ENCODE results near the gene CHRNA5.

Gene CHRNA5

DNA sequence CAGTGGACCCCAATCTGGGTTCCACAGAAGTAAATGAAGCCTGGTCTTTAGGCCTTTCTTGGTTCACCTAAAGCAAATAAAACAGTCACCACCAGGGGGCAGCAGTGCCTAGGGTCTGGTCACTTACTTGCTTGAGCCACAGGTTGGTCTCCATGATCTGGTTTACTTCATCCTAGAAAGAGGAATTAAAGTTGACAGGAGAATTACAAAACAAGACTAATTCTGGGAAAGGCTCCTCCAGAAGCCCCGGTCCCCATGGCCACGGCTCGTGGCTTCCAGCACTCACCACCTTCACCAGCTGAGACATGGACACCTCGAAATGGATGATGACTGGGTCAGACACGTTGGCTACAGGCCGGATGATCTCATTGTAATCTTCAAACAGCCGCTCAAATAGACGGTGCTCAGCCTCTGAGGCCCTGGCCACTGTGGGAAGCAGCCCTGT is 53.2 kb downstream of the CHRNA5 start:
- Histone ChIP-seq H3K4me3 (ENCODE audit: low read depth in 1 of 2, low read length in 1 of 2) (no peak overlapping the region), H3K27ac (no peak overlapping the region), H3K27me3 (peaks cover 54% of the 10 kb centered on the region), H3K36me3 (no peaks in the 10 kb centered on the region), H3K4me1 (ENCODE audit: control insufficient read depth in 1 of 2, insufficient read depth in 1 of 2, low read depth in 1 of 2, low read length in 1 of 2) (no peaks in the 10 kb centered on the region), H3K9me3 (no peaks in the 10 kb centered on the region)
- TF ChIP-seq, protein P1, sequence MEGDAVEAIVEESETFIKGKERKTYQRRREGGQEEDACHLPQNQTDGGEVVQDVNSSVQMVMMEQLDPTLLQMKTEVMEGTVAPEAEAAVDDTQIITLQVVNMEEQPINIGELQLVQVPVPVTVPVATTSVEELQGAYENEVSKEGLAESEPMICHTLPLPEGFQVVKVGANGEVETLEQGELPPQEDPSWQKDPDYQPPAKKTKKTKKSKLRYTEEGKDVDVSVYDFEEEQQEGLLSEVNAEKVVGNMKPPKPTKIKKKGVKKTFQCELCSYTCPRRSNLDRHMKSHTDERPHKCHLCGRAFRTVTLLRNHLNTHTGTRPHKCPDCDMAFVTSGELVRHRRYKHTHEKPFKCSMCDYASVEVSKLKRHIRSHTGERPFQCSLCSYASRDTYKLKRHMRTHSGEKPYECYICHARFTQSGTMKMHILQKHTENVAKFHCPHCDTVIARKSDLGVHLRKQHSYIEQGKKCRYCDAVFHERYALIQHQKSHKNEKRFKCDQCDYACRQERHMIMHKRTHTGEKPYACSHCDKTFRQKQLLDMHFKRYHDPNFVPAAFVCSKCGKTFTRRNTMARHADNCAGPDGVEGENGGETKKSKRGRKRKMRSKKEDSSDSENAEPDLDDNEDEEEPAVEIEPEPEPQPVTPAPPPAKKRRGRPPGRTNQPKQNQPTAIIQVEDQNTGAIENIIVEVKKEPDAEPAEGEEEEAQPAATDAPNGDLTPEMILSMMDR (IDR thresholded peaks at IDR 0.05): peak; percentile 62

DNA sequence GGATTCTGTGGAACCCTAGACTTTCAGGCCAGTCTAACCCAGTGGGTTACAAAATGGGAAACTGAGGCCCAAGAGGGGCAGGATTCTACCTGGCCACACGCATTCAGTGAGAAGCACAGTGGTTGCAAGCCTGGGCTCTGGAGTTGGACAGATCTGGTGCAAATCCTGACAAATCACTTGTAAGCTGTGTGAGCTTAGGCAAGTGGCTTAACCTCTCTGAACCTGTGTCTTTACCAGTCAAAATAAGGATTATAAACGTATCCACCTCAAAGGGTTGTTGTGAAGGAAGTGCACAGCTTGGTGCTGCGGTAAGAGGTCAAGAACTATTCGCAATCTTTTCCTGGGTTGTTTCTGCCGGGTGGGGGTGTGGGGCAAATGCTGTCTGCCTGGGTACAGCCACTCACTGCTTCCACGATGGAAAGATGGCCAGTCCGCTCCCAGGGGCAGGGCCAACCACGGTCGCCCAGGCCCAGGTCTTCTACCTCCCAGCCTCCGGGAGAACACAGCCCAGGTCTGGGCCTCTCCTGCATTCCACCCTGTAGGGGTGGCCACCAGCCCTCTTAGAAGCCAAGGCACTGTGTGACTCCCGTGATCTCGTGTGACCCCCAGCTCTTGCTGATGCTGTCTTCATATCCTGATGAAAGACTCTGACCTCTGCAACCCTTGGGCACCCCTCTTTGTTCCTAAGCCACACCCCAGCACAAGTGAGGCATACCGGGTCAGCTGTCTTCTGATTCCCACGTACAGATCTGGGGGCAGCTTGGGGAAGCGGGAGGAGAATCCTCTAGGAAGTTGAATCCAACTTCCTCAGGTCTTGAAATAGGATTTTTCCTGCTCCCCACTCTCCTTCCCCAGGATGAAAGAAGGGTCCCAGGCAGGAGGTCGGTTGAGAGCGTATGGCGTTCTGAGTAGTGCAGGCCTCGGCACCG is 54.0 kb downstream of the CHRNA5 start:
- no peaks in the 10 kb centered on the region for H3K36me3 ChIP-seq
- TF ChIP-seq, protein P1 (IDR thresholded peaks at IDR 0.05): no peak
- no peaks in the 10 kb centered on the region for H3K4me1 ChIP-seq (ENCODE audit: control insufficient read depth in 1 of 2, insufficient read depth in 1 of 2, low read depth in 1 of 2, low read length in 1 of 2)
- H3K27me3 ChIP-seq: peaks cover 61% of the 10 kb centered on the region
- no peaks in the 10 kb centered on the region for H3K9me3 ChIP-seq
- H3K27ac ChIP-seq: no peak overlapping the region
- H3K4me3 ChIP-seq (ENCODE audit: low read depth in 1 of 2, low read length in 1 of 2): no peak overlapping the region

DNA sequence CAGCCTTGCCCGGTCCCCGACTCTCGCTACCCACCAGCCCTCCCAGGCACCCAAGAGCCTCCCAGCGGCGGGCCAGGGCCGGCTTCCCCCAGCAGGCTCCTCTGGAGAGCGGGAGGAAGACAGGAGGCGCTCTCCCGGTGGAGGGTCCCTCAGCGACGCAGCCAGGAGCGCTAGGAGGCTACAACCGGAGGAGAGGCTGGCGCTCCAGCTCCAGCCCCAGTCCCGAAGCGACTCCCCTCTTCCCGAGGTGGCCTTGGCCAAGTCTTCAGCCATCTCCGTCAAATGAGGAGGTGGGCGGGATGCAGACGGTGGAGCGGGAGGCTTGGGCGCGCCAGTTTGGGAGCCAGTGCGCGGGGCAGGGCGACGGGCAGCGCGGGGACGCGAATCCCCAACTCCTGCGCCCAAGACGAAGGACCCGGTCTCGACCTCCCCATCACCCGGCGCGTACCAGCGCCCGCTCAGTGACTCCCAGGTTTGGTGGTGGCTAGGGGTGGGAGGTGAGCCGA is 54.8 kb downstream of the CHRNA5 start:
- H3K4me3 ChIP-seq (ENCODE audit: low read depth in 1 of 2, low read length in 1 of 2): no peak overlapping the region
- TF ChIP-seq, protein P1 (IDR thresholded peaks at IDR 0.05): no peak
- H3K36me3 ChIP-seq: no peaks in the 10 kb centered on the region
- H3K4me1 ChIP-seq (ENCODE audit: control insufficient read depth in 1 of 2, insufficient read depth in 1 of 2, low read depth in 1 of 2, low read length in 1 of 2): no peaks in the 10 kb centered on the region
- peaks cover 64% of the 10 kb centered on the region for H3K27me3 ChIP-seq
- no peak overlapping the region for H3K27ac ChIP-seq
- no peaks in the 10 kb centered on the region for H3K9me3 ChIP-seq

DNA sequence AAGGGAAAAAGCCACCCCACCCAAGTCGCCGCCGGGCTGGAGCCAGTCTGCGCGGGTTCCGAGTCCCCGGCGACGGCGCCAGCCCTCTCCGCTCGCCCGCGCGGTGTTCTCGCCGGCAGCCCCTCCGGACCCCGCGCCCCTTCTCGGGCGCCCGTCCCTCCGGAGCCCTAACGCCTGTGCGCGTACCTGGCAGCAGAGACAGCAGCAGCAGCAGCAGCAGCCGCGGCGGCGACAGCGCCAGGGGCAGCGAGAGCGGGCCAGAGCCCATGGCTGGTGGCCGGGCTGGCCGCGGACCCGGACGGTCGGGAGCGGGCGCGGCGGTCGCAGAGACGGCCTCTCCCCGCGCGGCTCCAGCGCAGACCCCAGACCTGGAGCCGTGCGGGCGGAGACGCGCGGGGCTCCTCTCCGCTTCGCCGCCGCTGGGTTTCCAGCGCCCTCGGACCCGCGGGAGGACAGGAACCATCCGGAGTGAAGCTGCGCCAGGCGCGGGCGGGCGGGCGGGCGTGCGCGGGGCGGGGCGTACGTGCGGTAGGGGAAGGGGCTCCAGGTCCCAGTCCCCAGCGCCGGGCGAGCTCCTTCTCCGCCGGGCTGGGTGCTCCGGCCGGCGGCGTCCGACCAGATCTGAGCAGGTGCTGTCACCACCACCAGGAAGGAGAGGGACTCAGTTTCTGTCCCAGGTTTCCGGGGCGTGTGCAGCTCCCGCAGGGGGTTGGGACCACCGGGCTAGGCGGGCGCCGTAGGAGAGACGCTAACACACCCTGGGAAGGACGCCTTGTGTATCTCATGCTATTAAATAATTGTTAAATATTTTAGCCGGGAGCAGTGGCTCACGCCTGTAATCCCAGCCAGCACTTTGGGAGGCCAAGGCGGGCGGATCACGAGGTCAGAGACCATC is 55.5 kb downstream of the CHRNA5 start, which contains the start of gene CHRNA3:
TSS of gene CHRNA3 (minus strand) at position 470 of the 895 bp plus-strand sequence. CDS start at position 268, 202 bp downstream.
- H3K27me3 ChIP-seq: peaks cover 71% of the 10 kb centered on the region
- no peak within 1 kb of the TSS for H3K4me3 ChIP-seq (ENCODE audit: low read depth in 1 of 2, low read length in 1 of 2)
- H3K4me1 ChIP-seq (ENCODE audit: control insufficient read depth in 1 of 2, insufficient read depth in 1 of 2, low read depth in 1 of 2, low read length in 1 of 2): no peaks in the 10 kb centered on the region
- H3K9me3 ChIP-seq: no peaks in the 10 kb centered on the region
- no peak within 1 kb of the TSS for H3K27ac ChIP-seq
- no peaks in the 10 kb centered on the region for H3K36me3 ChIP-seq
- TF ChIP-seq, protein P1 (IDR thresholded peaks at IDR 0.05): no peak

DNA sequence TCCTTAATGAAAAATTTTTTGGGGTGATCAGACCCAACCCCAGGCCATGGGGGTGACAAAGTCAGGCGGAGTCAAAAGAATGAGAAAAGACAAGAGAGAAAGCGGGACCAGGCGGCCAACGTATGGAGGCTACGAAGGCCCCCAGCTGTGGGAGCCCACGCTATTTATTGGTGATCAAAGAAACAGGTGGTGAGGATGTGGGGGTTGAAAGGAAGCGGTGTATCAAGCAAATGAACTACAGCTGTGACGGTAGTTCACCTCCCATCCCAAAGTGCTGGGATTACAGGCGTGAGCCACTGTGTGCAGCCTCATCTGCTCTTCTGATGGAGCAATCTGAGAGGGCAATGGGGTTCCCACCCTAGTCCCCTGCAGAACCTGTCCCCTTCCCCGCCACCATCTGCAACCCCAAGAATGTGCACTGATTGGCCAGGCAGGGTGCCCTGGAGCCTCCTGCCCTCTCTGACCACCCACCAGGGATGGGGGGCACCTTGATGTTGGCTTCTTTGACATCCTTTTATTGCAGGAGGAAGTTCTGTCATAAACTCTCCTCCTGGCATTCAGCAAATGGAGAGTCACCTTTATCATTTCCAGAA is 56.6 kb downstream of the CHRNA5 start:
- TF ChIP-seq, protein P1 (IDR thresholded peaks at IDR 0.05): no peak
- Histone ChIP-seq H3K4me3 (ENCODE audit: low read depth in 1 of 2, low read length in 1 of 2) (no peak overlapping the region), H3K4me1 (ENCODE audit: control insufficient read depth in 1 of 2, insufficient read depth in 1 of 2, low read depth in 1 of 2, low read length in 1 of 2) (no peaks in the 10 kb centered on the region), H3K27me3 (peaks cover 82% of the 10 kb centered on the region), H3K9me3 (no peaks in the 10 kb centered on the region), H3K36me3 (no peaks in the 10 kb centered on the region), H3K27ac (no peak overlapping the region)

All from neutrophil (primary cell).